ENCODE measurements around the gene LONP1.

GRCh38 chr19:5706876-5707573 lies 12.9 kb downstream of the LONP1 start:
- no peak for TF ChIP-seq EZH2phosphoT487 (IDR thresholded peaks at IDR 0.05; ENCODE audit: borderline replicate concordance)
- TF ChIP-seq, protein P1, sequence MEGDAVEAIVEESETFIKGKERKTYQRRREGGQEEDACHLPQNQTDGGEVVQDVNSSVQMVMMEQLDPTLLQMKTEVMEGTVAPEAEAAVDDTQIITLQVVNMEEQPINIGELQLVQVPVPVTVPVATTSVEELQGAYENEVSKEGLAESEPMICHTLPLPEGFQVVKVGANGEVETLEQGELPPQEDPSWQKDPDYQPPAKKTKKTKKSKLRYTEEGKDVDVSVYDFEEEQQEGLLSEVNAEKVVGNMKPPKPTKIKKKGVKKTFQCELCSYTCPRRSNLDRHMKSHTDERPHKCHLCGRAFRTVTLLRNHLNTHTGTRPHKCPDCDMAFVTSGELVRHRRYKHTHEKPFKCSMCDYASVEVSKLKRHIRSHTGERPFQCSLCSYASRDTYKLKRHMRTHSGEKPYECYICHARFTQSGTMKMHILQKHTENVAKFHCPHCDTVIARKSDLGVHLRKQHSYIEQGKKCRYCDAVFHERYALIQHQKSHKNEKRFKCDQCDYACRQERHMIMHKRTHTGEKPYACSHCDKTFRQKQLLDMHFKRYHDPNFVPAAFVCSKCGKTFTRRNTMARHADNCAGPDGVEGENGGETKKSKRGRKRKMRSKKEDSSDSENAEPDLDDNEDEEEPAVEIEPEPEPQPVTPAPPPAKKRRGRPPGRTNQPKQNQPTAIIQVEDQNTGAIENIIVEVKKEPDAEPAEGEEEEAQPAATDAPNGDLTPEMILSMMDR (IDR thresholded peaks at IDR 0.05 in 2 of 3, conservative IDR thresholded peaks at IDR 0.05 in 1 of 3; ENCODE audit: borderline replicate concordance in 1 of 3, insufficient read depth in 1 of 3, low read depth in 2 of 3, low read length in 2 of 3) = no peak
- TF ChIP-seq YY1 (IDR thresholded peaks at IDR 0.05; ENCODE audit: extremely low read depth, insufficient replicate concordance, low read depth, low read length) = no peak
- no peak for TF ChIP-seq POLR2A (IDR thresholded peaks at IDR 0.05; ENCODE audit: borderline replicate concordance, extremely low read depth, insufficient read depth, insufficient read length)
- no peak for TF ChIP-seq POLR2AphosphoS5 (IDR thresholded peaks at IDR 0.05; ENCODE audit: low read depth, low read length)
- no peak for TF ChIP-seq EZH2 (IDR thresholded peaks at IDR 0.05)
- no peak for TF ChIP-seq MAX (IDR thresholded peaks at IDR 0.05)
- TF ChIP-seq ATF3 (IDR thresholded peaks at IDR 0.05) = no peak
- TF ChIP-seq ZFX (IDR thresholded peaks at IDR 0.05) = no peak
- TF ChIP-seq, protein P2, sequence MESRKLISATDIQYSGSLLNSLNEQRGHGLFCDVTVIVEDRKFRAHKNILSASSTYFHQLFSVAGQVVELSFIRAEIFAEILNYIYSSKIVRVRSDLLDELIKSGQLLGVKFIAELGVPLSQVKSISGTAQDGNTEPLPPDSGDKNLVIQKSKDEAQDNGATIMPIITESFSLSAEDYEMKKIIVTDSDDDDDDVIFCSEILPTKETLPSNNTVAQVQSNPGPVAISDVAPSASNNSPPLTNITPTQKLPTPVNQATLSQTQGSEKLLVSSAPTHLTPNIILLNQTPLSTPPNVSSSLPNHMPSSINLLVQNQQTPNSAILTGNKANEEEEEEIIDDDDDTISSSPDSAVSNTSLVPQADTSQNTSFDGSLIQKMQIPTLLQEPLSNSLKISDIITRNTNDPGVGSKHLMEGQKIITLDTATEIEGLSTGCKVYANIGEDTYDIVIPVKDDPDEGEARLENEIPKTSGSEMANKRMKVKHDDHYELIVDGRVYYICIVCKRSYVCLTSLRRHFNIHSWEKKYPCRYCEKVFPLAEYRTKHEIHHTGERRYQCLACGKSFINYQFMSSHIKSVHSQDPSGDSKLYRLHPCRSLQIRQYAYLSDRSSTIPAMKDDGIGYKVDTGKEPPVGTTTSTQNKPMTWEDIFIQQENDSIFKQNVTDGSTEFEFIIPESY (IDR thresholded peaks at IDR 0.05; ENCODE audit: extremely low read depth, insufficient replicate concordance, low read length) = no peak
- no peak for TF ChIP-seq SP1 (IDR thresholded peaks at IDR 0.05; ENCODE audit: low read depth)
- TF ChIP-seq EGR1 (IDR thresholded peaks at IDR 0.05; ENCODE audit: low read depth) = no peak
- no peak for TF ChIP-seq SRF (IDR thresholded peaks at IDR 0.05; ENCODE audit: low read depth)
